ENCODE data around the gene MREG. TPM values are rescaled to one million over a fixed set of nuclear protein-coding genes. Genes with fewer than 3 reads are reported as not detected.
A peak's percentile ranks its signal among the peaks of the same experiment; 100 is the strongest.

MREG gene
- 14.8 and 18.0 TPM in 2 replicates for total RNA-seq (2014; rRNA removed; shearing (Covaris generic))

DNA sequence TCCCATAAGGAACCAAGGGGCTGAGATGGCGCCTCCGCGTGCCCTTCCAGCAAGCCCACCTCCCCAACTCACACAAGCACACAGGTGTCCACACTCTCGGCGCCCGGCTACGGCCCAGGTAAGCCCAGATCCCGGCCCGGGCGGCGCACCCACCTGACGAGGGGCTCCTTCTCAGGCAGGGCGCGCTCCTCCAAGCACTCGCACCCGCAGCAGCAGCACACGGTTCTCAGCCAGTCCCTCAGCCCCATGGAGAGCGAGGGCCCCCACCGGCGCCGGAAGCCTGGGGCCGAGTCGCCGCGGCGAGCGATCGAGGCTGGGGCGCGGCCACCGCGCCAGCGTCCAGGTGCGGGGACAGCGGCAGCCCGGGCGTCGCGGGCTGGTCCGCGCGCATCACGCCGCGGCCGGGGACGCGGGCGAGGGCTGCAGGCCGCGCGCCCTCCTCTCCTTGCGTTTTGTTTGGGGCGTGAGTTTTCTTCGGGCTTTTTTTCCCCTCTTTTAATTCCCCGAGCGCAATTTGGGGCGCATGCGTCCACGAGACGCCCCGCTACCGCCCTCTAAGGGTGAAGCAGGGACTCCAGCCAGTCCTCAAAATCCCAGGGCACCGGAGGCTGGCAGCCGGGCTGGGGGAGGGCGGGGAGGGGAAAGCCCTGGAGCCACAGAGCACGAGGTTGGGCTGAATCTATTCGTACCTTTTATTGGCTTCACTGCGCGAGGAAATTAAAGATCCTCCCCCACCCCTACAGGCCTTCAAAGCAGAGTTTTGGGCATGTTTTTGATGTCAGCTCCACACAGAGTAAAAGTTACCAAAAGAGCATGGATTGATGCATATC, at the start of gene MREG:
Gene MREG, minus strand, starts transcription at position 472 of the 830 bp plus-strand sequence. Its CDS starts 224 bp downstream, at position 248.
- DNase-seq (ENCODE audit: low read depth): peak; percentile 84

DNA sequence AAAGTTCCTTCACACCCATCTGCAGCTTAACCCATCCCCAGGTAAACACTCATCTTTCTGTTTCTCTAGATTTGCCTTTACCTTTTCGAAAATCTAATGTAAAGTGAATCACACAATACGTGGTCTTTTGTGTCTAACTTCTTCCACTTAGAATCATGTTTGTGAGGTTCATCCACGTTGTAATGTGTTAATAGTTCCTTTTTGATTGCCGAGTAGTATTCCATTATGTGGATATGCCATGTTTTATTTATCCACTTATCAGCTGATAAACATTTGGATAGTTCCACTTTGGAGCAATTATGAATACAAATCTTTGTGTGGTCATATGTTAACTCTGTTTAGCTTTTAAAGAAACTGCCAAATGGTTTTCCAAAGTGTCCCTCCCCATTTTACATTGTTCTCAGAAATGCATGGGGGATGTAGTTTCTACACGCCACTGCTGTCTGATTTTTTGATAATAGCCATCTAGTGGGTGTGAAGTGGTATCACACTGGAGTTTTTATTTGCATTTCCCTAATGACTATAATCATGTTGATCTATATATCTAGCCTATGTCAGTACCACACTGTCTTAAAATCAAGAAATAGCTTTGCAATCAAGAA, 46.0 kb upstream of the MREG start:
- DNase-seq (ENCODE audit: low read depth): no peak

DNA sequence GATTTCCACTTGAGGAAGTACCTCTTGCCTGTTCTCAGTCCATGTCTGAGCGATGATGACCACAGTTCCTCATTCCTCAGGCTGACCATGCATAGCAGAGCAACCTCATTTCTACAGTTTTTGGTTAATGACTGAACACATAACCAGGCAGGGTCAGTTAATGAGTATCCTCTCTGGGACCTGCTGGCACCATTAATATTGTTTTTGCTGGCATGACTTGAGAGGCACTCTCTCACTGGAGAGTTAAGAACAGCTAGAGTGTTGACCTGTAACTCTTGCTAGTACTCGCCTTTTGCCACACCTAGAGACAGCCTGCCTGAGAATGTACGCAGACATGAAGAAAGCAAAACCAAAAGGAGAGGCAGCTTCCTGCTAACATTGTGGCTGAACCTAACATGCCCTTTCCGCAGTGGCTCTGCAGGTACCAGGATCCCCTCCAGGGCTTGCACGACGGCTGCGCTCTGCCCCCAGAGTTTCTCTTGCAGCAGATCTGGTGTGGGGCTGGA, 44.4 kb upstream of the MREG start:
- DNase-seq (ENCODE audit: low read depth): peak; percentile 19

DNA sequence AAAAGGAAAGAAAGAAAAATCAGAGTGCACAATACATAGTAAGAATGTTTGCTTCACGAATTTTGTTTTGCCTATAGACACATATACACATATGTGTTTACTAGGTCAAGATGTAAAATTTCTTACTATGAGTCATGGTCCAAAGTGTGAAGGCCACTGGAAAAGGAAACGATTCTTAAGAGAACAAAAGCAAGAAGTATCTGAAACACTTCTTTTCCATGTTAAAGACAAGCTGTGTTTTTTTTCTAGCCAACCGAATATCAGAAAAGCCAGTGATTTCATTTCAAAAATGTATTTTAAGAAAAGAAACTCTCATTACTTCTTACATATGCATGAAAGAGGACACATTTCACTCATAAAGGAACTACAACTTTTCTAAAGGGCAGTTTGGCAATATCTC, 43.4 kb upstream of the MREG start:
- no peak for DNase-seq (ENCODE audit: low read depth)

DNA sequence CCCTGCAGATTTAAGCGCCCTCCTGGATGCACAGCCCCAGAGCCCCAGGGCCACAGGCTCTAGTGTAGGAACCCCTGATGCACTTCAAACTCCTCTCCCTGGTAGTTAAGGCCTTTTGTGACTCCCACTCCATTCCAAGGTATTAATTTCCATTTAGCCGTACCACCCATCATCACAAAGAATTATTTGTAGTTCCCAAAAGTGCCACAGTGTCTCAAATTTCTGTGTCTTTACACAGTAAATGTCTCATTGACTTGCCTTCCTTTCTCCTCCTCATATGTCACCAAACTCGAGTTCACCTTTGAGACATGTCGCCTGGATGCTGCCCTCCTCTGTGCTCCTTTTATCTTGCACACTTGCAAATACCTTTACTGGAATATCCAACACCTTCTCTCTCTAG, 42.3 kb upstream of the MREG start:
- no peak for DNase-seq (ENCODE audit: low read depth)

DNA sequence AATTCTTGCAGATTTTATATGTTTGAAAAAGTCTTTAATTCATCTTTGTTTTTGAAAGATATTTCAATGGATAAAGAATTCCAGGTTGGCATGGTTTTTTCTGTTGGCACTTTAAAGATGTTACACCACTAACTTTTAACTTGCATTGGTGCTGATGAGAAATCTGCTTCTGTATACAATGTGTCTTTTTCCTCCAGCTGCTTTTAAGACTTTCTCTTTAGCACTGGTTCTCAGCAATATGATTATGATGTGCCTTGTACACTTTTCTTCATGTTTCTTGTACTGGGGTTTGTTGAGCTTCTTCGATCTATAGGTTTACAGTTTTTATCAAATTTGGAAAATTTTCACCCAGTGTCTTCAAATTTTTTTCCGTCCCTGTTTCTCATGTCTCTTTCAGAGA, 39.1 kb upstream of the MREG start:
- no peak for DNase-seq (ENCODE audit: low read depth)

DNA sequence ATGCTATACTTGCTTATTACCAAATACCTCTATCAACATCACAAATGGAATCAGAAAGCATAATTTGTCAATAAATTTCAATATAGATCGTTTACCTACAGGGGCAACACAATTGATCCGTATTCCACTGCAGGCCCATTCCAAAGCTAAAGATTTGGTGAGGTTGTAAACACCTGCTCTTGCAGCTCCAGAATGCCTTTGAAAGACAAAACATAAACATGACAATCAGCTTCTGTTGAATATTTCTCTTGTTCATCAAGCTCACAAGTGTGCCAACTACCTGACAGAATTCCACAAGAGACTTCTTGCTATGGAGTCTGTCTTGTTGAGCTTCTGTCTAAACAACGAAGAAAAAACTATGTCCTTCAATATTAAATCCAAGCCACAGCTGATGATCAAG, 38.0 kb upstream of the MREG start:
- no peak for DNase-seq (ENCODE audit: low read depth)

GRCh38 chr2:216049452-216049851, 36.1 kb upstream of the MREG start:
- no peak for DNase-seq (ENCODE audit: low read depth)

DNA sequence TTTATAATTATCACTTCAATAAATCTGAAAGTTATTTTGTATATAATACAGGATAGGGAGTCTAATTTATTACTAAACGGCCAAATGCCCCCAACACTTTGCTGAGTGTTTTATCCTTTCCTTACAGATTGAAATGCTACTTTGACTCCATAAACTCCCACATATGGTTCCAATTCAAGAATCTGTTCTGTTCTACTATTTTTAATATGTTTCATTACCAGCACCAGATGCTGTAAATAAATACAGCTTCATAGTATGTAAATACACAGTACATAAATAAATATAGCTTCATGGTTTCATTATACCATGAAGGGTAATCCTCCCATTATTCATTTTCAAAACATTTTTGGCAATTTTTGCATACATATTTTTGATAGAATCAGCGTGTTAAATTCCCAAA, 34.0 kb upstream of the MREG start:
- no peak for DNase-seq (ENCODE audit: low read depth)

- no peak for DNase-seq (ENCODE audit: low read depth)
These were observed 31.6 kb upstream of the MREG start for GRCh38 chr2:216044883-216045486.

DNA sequence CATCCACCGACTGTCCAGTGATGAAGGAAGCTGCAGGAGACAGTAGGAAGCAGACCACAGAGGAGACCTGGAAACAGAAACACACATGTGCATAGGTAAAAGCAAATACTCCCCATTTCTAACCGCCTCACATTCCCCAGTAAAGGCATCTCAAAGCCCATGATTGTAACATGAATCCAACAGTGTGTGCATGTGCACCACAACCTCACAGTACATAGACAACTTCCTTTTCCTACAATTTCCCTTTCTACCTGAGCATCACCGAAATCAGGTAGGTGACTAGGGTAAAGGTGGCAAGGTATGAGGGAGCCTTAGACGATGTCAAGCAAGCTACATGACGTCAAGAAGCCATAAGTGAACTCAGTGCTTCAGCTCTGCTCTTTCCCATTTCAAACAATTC, 30.6 kb upstream of the MREG start:
- no peak for DNase-seq (ENCODE audit: low read depth)

DNA sequence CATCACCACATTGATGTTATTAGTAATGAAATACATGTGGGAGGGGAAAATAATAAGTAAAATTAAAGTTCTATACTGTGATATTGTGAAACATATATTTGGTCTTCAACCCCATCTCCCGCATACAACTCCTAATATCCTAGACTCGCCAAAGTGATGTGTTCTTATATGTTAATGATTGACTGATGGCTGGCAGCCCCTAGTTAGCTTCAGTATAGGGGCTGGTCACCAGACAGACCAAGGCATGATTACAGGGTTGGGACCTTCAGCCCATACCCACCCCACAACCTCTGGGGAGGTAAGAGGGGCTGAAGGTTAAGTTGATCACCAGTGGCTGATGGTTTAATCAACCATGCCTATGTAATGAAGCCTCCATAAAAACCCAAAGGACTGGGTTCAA, 28.1 kb upstream of the MREG start:
- no peak for DNase-seq (ENCODE audit: low read depth)

DNA sequence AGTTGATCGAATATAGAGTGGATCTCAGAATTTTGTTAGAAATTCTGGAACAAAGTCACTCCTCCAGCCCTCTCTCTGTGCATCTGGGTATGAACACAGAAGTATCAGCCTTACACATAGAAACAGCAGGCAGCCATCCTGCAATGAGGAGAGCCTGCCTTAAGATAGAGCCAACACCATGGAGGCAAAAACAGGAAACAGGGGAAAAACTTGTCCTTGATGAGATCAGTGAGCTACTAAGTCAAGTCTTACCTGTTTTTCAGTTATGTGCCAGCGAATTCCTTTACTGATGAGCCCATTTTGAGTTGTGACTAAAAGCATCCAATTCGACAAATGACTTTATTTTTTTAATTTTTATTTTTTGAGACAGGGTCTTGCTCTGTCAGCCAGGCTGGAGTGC, 26.6 kb upstream of the MREG start:
- no peak for DNase-seq (ENCODE audit: low read depth)

DNA sequence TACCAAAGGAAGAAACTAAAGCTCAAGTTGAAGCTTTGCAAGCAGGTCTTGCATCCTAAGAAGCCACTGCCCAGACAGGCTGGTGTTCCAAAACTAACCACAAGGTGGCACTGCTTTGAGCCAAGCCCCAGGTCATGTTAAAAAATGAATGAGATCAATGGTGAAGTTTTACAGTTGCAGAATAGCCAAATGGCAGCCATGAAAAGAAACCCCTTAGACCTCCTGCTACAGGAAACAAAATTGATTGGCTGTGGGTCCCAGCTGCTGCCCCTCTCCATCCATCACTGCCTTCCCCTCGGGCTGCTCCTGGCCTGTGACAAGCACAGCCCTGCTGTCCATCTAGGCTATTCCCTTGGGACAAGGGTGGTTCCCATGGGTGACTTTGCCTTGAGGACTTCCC, 20.7 kb upstream of the MREG start:
- DNase-seq (ENCODE audit: low read depth): peak; percentile 61

GRCh38 chr2:216033403-216033802, 20.1 kb upstream of the MREG start:
- DNase-seq (ENCODE audit: low read depth): no peak

- DNase-seq (ENCODE audit: low read depth): peak; percentile 4
These were observed 18.8 kb upstream of the MREG start for GRCh38 chr2:216031960-216032689.

DNA sequence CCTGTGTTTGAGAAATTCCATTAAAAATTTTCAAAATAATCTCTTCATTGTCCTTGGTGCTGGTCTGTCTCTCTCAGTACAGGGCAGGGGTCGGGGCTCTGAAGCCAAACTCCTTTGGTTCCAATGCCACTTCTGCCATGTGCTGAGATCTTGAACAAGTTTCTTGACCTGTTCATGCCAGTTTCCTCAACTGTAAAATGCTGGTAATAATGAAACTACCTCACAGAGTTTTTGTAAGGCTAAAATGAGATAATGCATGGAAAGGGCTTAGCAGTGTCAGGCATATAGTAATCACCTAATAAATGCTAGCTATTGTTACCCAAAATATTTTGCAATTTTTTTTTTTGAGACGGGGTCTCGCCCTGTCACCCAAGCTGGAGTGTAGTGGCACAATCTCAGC, 16.9 kb upstream of the MREG start:
- DNase-seq (ENCODE audit: low read depth): no peak

- peak; percentile 10 for DNase-seq (ENCODE audit: low read depth)
These were observed 16.2 kb upstream of the MREG start for GRCh38 chr2:216029416-216030129.

- DNase-seq (ENCODE audit: low read depth): no peak
These were observed 11.5 kb upstream of the MREG start for GRCh38 chr2:216024779-216025336.

DNA sequence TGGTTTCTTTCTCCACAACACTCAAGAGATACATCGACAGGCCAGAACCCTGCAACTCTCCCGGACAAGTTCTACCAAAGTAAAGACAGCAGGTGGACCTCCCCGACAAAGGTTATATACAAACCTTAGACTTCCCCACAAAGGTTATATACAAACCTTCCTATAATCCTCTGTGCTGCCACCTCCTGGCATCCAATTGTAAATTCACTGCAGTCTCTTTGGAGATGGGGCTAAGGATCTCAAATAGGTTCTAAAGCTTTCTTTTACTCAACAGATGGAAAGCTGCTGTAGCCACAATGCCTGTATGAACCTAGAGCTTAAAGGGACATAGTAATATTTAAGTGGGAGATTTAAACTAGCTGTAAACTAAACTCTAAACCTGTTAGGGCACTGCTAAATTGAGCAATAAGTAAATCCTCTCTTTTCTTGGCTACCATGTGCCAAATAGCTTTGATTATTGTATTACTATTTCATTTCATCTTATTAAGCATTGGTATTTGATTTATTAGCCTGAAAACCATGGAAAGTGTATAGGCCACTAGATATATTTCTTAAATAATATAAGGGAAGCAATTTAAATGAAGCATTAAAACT, 9.8 kb upstream of the MREG start:
- DNase-seq (ENCODE audit: low read depth): peak; percentile 48
